Erythroblast (primary cell): ENCODE measurements around the gene FSTL4.

Source experiments
- DNase-seq, 2 experiments: peaks; one replicate each; lab custom pipeline; 2025; lab: John Stamatoyannopoulos, UW
- GATA1 ChIP-seq: IDR thresholded peaks from 2 replicates; pipeline ENCODE4 v1.6.1; 2011; ENCODE audit warnings: low read depth, mild to moderate bottlenecking, control low read depth, low read length, moderate library complexity
- POLR2A ChIP-seq: IDR thresholded peaks from 2 replicates; pipeline ENCODE4 v1.6.1; 2011; ENCODE audit warnings: mild to moderate bottlenecking, low read length

FSTL4 gene

GRCh38 chr5:133359861-133360260 lies 252.5 kb downstream of the FSTL4 start:
- TF ChIP-seq POLR2A = no peak
- no peak for TF ChIP-seq GATA1
- no peak for DNase-seq

- TF ChIP-seq GATA1 (no peak), POLR2A (no peak)
These were observed 254.1 kb downstream of the FSTL4 start for GRCh38 chr5:133358271-133358670.

GRCh38 chr5:133357758-133358157 lies 254.6 kb downstream of the FSTL4 start:
- TF ChIP-seq POLR2A = no peak
- no peak for TF ChIP-seq GATA1
- no peak for DNase-seq

More at GRCh38 chr5:133358271-133358670, 254.1 kb downstream of the FSTL4 start:
- no peak for DNase-seq

- TF ChIP-seq POLR2A (no peak), GATA1 (no peak)
- no peak for DNase-seq
These were observed 255.3 kb downstream of the FSTL4 start for GRCh38 chr5:133356984-133357421.

GRCh38 chr5:133356396-133356983 lies 255.9 kb downstream of the FSTL4 start:
- DNase-seq = no peak

GRCh38 chr5:133354323-133355185 lies 257.8 kb downstream of the FSTL4 start:
- no peak for TF ChIP-seq POLR2A
- no peak for TF ChIP-seq GATA1
- no peak for DNase-seq

More at GRCh38 chr5:133356396-133356983, 255.9 kb downstream of the FSTL4 start:
- TF ChIP-seq POLR2A (no peak), GATA1 (no peak)

- DNase-seq = no peak
- TF ChIP-seq GATA1 (no peak), POLR2A (no peak)
These were observed 258.6 kb downstream of the FSTL4 start for GRCh38 chr5:133353741-133354140.

GRCh38 chr5:133348406-133348805 lies 263.9 kb downstream of the FSTL4 start:
- no peak for DNase-seq
- TF ChIP-seq POLR2A (no peak), GATA1 (no peak)

- no peak for DNase-seq
- no peak for TF ChIP-seq POLR2A
- TF ChIP-seq GATA1 = no peak
These were observed 265.3 kb downstream of the FSTL4 start for GRCh38 chr5:133347039-133347438.

GRCh38 chr5:133344266-133344665 lies 268.1 kb downstream of the FSTL4 start:
- TF ChIP-seq GATA1 (no peak), POLR2A (no peak)

GRCh38 chr5:133343196-133343595 lies 269.1 kb downstream of the FSTL4 start:
- DNase-seq = no peak
- TF ChIP-seq POLR2A (no peak), GATA1 (no peak)

More at GRCh38 chr5:133344266-133344665, 268.1 kb downstream of the FSTL4 start:
- no peak for DNase-seq

GRCh38 chr5:133341915-133342710 lies 270.2 kb downstream of the FSTL4 start:
- TF ChIP-seq GATA1 (no peak), POLR2A (no peak)
- DNase-seq = no peak

- DNase-seq = no peak
- no peak for TF ChIP-seq GATA1
- no peak for TF ChIP-seq POLR2A
These were observed 271.0 kb downstream of the FSTL4 start for GRCh38 chr5:133341296-133341695.

GRCh38 chr5:133340822-133341221 lies 271.5 kb downstream of the FSTL4 start:
- no peak for TF ChIP-seq GATA1
- TF ChIP-seq POLR2A = no peak
- no peak for DNase-seq
